Fibroblast of lung (primary cell): ENCODE measurements around the gene APPBP2. TPM values are rescaled to one million over a fixed set of nuclear protein-coding genes. Genes with fewer than 3 reads are reported as not detected.

Experiments used
- DNase-seq, 2 donors: peaks; one replicate each; pipeline versions ENCODE4 v3.0.0 to v3.0.0-alpha.2; 2010; ENCODE audit warnings: low read depth in 2 of 2
- H2AFZ ChIP-seq: 2 replicates; pipeline ENCODE4 v1.5.1; 2012; ENCODE audit warnings: low read length, control low read depth, inconsistent platforms
- H3K27ac ChIP-seq: 2 replicates; pipeline ENCODE4 v1.5.1; 2011; ENCODE audit warnings: low read length, control low read depth; ENCODE audit not compliant: insufficient read depth
- H3K27me3 ChIP-seq: 2 replicates; pipeline ENCODE4 v1.5.1; 2011; ENCODE audit warnings: mild to moderate bottlenecking, low read length; ENCODE audit not compliant: control insufficient read depth, insufficient read depth
- H3K36me3 ChIP-seq: 2 replicates; pipeline ENCODE4 v1.5.1; 2011; ENCODE audit warnings: low read length; ENCODE audit not compliant: control insufficient read depth, insufficient read depth
- H3K4me1 ChIP-seq: 2 replicates; pipeline ENCODE4 v1.5.1; 2011; ENCODE audit warnings: low read length; ENCODE audit not compliant: control insufficient read depth, insufficient read depth; ENCODE audit errors: extremely low read depth
- H3K4me2 ChIP-seq: 2 replicates; pipeline ENCODE4 v1.5.1; 2011; ENCODE audit warnings: low read length, control low read depth; ENCODE audit not compliant: insufficient read depth; ENCODE audit errors: extremely low read depth
- H3K4me3 ChIP-seq, 4 experiments: fragments of 200-600 bp in 1 of 4; sonication (generic) in 1 of 4; replicated peaks in 1 of 4; 2 replicates each; pipeline ENCODE4 v1.5.1; 2011 to 2016; ENCODE audit warnings: low read length in 4 of 4, low read depth in 3 of 4, mild to moderate bottlenecking in 3 of 4, control low read depth in 2 of 4, inconsistent platforms in 1 of 4, mixed read lengths in 1 of 4; ENCODE audit not compliant: insufficient read depth in 1 of 4; ENCODE audit errors: control extremely low read depth in 1 of 4
- H3K79me2 ChIP-seq: 2 replicates; pipeline ENCODE4 v1.5.1; 2012; ENCODE audit warnings: mild to moderate bottlenecking, low read length, inconsistent platforms; ENCODE audit not compliant: control insufficient read depth, insufficient read depth
- H3K9ac ChIP-seq: 2 replicates; pipeline ENCODE4 v1.5.1; 2011; ENCODE audit warnings: mild to moderate bottlenecking, low read length, control low read depth; ENCODE audit not compliant: insufficient read depth
- H3K9me3 ChIP-seq: 2 replicates; pipeline ENCODE4 v1.5.1; 2012; ENCODE audit warnings: low read depth, low read length; ENCODE audit not compliant: control insufficient read depth, insufficient read depth
- H4K20me1 ChIP-seq: 2 replicates; pipeline ENCODE4 v1.5.1; 2011; ENCODE audit warnings: low read length; ENCODE audit not compliant: control insufficient read depth, insufficient read depth; ENCODE audit errors: extremely low read depth
- CTCF ChIP-seq, 2 donors: IDR thresholded peaks in 1 of 2; conservative IDR thresholded peaks in 1 of 2; 1 replicate in 1 of 2; 2 replicates in 1 of 2; pipeline ENCODE4 v1.5.1; 2011 to 2012; ENCODE audit warnings: low read length in 2 of 2, control low read depth in 1 of 2, inconsistent platforms in 1 of 2, low read depth in 1 of 2, mild to moderate bottlenecking in 1 of 2
- EZH2 ChIP-seq: IDR thresholded peaks from 2 replicates; pipeline ENCODE4 v1.5.1; 2012; ENCODE audit warnings: low read length, control low read depth, mild to moderate bottlenecking; ENCODE audit errors: missing control alignments
- polyA plus RNA-seq, 2 donors: library from polyadenylated mRNA; depleted of rRNA in 1 of 2; stranded (reverse) in 1 of 2; unstranded in 1 of 2; fragments of >200 nt; gene quantifications; 2 replicates each; pipeline ENCODE4 v1.2.1, GENCODE V29; 2011 to 2012; ENCODE audit warnings: missing spikeins in 1 of 2
- total RNA-seq: library from RNA; depleted of rRNA; stranded (reverse); fragments of >200 nt; gene quantifications from 2 replicates; pipeline ENCODE4 v1.2.1, GENCODE V29; 2014

Gene APPBP2
- total and polyA plus RNA-seq, 2 donors (not counting 1 experiment from before 2014, with no cell fraction given), result 45.0 to 58.1 TPM

- no peaks in the 10 kb centered on the region for H3K9me3 ChIP-seq
- H3K27me3 ChIP-seq, result no peaks in the 10 kb centered on the region
- H3K4me3 ChIP-seq, result no peak overlapping the region
- H4K20me1 ChIP-seq, result no peaks in the 10 kb centered on the region
- TF ChIP-seq CTCF (conservative IDR thresholded peaks at IDR 0.05 in 1 of 2, IDR thresholded peaks at IDR 0.05 in 1 of 2; ENCODE audit: low read depth in 1 of 2, low read length in 2 of 2) (no peak), EZH2 (no peak)
- peak; percentile 66 to 92 for DNase-seq
- peaks cover 77% of the 10 kb centered on the region for H3K79me2 ChIP-seq
- no peak overlapping the region for H3K9ac ChIP-seq
- no peak overlapping the region for H2AFZ ChIP-seq
- no peaks in the 10 kb centered on the region for H3K4me1 ChIP-seq
- H3K27ac ChIP-seq, result peak overlapping the region; percentile 21
- H3K36me3 ChIP-seq, result no peaks in the 10 kb centered on the region
- H3K4me2 ChIP-seq, result no peak overlapping the region
These were observed 19.7 kb downstream of the APPBP2 start for GRCh38 chr17:60506312-60506711.

- H3K9ac ChIP-seq, result no peak overlapping the region
- no peak overlapping the region for H2AFZ ChIP-seq
- H4K20me1 ChIP-seq, result no peaks in the 10 kb centered on the region
- H3K9me3 ChIP-seq, result no peaks in the 10 kb centered on the region
- H3K27me3 ChIP-seq, result no peaks in the 10 kb centered on the region
- H3K4me1 ChIP-seq, result no peaks in the 10 kb centered on the region
- no peak overlapping the region for H3K4me2 ChIP-seq
- H3K36me3 ChIP-seq, result no peaks in the 10 kb centered on the region
- no peak overlapping the region for H3K4me3 ChIP-seq
- no peak for DNase-seq
- TF ChIP-seq EZH2, result no peak
- no peak for TF ChIP-seq CTCF (conservative IDR thresholded peaks at IDR 0.05 in 1 of 2, IDR thresholded peaks at IDR 0.05 in 1 of 2; ENCODE audit: low read depth in 1 of 2, low read length in 2 of 2)
- peaks cover 51% of the 10 kb centered on the region for H3K79me2 ChIP-seq
- H3K27ac ChIP-seq, result no peak overlapping the region
These were observed 23.9 kb downstream of the APPBP2 start for GRCh38 chr17:60502145-60502544.

GRCh38 chr17:60501589-60501988, 24.5 kb downstream of the APPBP2 start:
- TF ChIP-seq EZH2 (no peak), CTCF (conservative IDR thresholded peaks at IDR 0.05 in 1 of 2, IDR thresholded peaks at IDR 0.05 in 1 of 2; ENCODE audit: low read depth in 1 of 2, low read length in 2 of 2) (no peak)
- DNase-seq, result no peak
- Histone ChIP-seq H3K4me1 (no peaks in the 10 kb centered on the region), H3K27ac (no peak overlapping the region), H3K36me3 (no peaks in the 10 kb centered on the region), H4K20me1 (no peaks in the 10 kb centered on the region), H3K9ac (no peak overlapping the region), H3K4me3 (no peak overlapping the region), H2AFZ (no peak overlapping the region), H3K9me3 (no peaks in the 10 kb centered on the region), H3K4me2 (no peak overlapping the region), H3K27me3 (no peaks in the 10 kb centered on the region), H3K79me2 (peaks cover 49% of the 10 kb centered on the region)
